GM12874 (cell line): ENCODE data around the gene MAPKAPK3.

Experiments
- CTCF ChIP-seq: IDR thresholded peaks from 2 replicates; pipeline ENCODE4 v1.5.1; 2011; ENCODE audit warnings: low read depth, mild to moderate bottlenecking, control low read depth, low read length, moderate library complexity; ENCODE audit not compliant: insufficient read depth

MAPKAPK3 gene

GRCh38 chr3:50637011-50637410 is 20.1 kb downstream of the MAPKAPK3 start:
- TF ChIP-seq CTCF: no peak

GRCh38 chr3:50637945-50638344 is 21.0 kb downstream of the MAPKAPK3 start:
- no peak for TF ChIP-seq CTCF

GRCh38 chr3:50639055-50639494 is 22.1 kb downstream of the MAPKAPK3 start:
- TF ChIP-seq CTCF: no peak

- no peak for TF ChIP-seq CTCF
Observed at GRCh38 chr3:50642382-50642781, 25.4 kb downstream of the MAPKAPK3 start.

GRCh38 chr3:50644561-50644960 is 27.6 kb downstream of the MAPKAPK3 start:
- TF ChIP-seq CTCF: no peak

GRCh38 chr3:50645378-50645777 is 28.4 kb downstream of the MAPKAPK3 start:
- TF ChIP-seq CTCF: no peak

- no peak for TF ChIP-seq CTCF
Observed at GRCh38 chr3:50648313-50648712, 31.4 kb downstream of the MAPKAPK3 start.

GRCh38 chr3:50648944-50649343 is 32.0 kb downstream of the MAPKAPK3 start:
- TF ChIP-seq CTCF: no peak
